ENCODE results near the gene EPB41L2. TPM values are rescaled to one million over a fixed set of nuclear protein-coding genes. Genes with fewer than 3 reads are reported as not detected.
"Not testable (repeated sequence)": the region's sequence is repeated elsewhere in the genome, so short reads cannot be mapped to it uniquely, and the experiment has no call there.

The EPB41L2 gene
- 77.2 TPM for polyA plus RNA-seq (2013, experiment 1 of 2; ENCODE audit: insufficient read length)
- 74.1 TPM for polyA plus RNA-seq (2013, experiment 2 of 2; ENCODE audit: insufficient read length)

DNA sequence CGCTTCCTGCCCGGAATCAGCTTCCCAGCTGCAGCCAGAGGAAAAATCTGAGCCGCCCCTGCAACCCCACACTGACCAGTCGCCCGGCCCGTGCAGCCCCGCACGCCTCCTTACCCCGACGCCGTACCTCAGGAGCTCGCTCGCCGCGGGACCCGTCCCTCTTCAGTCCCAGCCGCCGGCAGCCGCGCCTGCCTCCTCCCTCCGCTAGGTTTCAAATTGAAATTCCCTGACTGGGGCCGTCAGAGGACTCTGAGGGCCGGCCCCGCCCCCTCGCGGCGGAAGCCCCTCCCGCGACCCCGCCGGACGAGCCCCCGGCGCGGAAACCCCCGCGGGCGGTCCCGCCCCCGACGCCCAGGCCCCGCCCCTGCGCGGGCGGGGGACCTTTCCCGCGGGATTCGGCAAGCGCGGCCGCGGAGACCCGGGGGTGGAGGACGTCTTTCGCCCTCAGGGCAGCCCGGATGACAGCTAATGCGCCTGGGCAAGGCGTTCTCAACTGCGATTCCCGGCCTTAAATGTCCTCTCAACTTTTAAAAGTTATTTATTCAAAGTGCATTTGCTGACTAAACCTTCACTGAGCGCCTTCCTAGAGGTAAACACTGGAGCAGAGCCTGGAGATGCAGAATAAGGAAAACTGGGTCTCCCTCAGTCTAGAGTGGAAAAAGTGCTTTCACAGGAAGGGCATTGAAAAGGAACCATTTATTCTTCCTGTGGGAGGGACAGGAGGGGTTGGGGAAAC, at the start of gene EPB41L2:
Gene EPB41L2, minus strand, starts transcription at position 218 of the 736 bp plus-strand sequence. CDS start 106,760 bp downstream, outside the sequence.
- peak; percentile 92 for DNase-seq

- no peak for DNase-seq
Observed at GRCh38 chr6:131112249-131112648, 49.2 kb upstream of the EPB41L2 start.

DNA sequence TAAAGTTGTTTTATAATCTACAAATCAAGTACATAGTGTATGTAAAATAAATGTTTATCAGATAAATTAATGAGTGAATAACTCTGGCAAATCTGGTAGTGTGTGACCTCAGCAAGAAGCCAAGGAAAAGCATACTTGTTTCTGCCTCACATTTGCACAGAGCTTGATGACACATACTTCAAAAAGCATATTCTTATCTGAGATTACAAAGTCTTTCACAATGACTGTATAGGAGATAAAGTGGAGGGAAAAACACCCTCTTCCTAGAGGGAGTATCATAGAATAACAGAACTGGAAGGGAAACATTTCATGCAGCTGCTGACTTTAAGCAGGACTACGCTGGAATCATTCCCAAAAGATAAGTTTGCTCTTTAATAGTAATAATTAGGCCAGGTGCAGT, 44.1 kb upstream of the EPB41L2 start:
- peak; percentile 60 for DNase-seq

- no peak for DNase-seq
Observed at GRCh38 chr6:131103901-131104300, 40.9 kb upstream of the EPB41L2 start.

- DNase-seq = no peak
Observed at GRCh38 chr6:131103296-131103695, 40.3 kb upstream of the EPB41L2 start.

- peak; percentile 30 for DNase-seq
Observed at GRCh38 chr6:131101911-131102680, 39.1 kb upstream of the EPB41L2 start.

GRCh38 chr6:131096786-131097185, 33.7 kb upstream of the EPB41L2 start:
- peak; percentile 41 for DNase-seq

- no peak for DNase-seq
Observed at GRCh38 chr6:131093334-131093733, 30.3 kb upstream of the EPB41L2 start.

GRCh38 chr6:131091944-131092343, 28.9 kb upstream of the EPB41L2 start:
- DNase-seq = not testable (repeated sequence)

- DNase-seq = not testable (repeated sequence)
Observed at GRCh38 chr6:131090339-131090738, 27.3 kb upstream of the EPB41L2 start.

DNA sequence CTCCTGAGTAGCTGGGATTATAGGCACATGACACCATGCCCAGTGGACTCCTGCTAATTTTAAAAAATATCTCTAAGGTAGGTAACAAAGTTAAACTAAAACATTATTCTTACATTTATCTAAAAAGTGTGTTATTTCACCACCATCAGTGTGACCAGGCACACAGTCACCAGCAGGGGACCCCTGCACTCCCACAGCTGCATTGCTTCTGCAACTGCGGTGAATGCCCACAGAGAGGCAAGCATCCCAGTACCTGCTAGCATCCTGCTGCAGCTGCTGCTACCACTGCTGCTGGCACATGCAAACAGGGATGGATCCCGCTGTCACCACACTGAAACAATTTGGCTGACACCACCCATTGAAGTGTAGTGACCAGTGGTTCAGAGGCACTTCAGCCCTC, 21.9 kb upstream of the EPB41L2 start:
- DNase-seq = no peak

DNA sequence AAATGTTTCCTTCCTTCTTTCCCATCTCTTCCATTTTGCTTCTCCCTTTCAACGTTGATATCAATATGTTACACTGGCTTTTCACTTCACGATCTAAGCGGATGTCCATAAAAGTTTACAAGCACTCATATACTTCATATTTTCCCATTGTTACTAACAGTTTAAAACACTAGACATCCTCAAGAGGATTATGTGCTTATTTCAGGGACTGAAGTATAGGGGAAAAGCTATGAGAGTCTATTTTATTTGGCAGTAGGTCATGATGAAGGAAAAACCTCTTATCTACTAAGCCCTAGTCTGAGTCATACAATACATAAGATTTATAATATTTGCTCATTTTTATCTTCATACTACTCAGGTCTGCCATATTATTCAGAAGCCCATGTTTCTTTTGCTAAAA, 20.6 kb upstream of the EPB41L2 start:
- peak; percentile 8 for DNase-seq

DNA sequence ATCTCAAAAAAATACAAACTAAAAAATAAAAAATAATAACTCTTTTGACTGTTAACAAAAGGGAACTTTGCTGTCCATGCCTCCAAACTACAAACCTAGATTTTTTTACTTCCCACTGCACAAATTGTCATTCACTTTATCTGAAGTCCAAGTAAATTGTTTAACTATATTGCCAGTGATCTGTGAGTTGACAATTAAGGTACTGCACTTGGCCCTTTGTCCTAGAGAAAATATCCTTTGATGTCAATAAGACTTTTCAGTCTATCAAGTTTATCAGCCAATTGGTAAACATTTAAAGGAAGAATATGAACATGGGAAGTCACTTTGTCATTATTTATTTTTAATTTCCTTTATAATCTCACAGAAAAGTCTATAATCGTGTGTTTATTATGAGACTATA, 19.3 kb upstream of the EPB41L2 start:
- DNase-seq = no peak

DNA sequence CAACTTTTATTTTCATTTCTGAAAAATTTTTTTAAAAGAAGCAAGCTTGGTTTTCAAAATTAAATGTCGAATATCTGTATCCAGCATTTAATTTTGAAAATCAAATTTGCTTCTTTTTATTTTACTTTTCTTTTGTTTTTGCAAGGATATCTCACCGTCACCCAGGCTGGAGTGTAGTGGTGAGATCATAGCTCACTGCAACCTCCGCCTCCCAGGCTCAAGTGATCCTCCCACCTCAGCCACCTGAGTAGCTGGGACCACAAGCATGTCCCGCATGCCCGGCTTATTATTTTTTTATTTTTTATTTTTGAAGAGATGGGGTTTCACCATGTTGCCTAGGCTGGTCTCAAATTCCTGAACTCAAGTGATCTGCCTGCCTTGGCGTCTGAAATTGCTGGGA, 17.0 kb upstream of the EPB41L2 start:
- DNase-seq = no peak

DNA sequence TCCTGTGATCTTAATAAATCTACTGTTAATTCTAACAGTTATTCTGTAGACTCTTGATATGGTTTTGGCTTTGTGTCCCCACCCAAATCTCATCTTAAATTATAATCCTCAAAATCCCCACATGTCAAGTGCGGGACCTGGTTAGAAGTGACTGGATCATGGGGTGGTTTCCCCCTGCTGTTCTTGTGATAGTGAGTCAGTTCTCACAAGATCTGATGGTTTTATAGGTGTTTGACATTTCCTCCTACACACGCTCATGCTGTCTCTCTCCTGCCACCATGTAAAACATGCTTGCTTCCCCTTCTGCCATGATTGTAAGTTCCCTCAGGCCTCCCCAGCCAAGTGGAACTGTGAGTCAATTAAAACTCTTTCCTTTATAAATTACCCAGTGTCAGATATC, 10.5 kb upstream of the EPB41L2 start:
- no peak for DNase-seq

GRCh38 chr6:131070061-131070460, 7.0 kb upstream of the EPB41L2 start:
- DNase-seq = no peak

GRCh38 chr6:131068165-131068564, 5.1 kb upstream of the EPB41L2 start:
- DNase-seq = no peak

DNA sequence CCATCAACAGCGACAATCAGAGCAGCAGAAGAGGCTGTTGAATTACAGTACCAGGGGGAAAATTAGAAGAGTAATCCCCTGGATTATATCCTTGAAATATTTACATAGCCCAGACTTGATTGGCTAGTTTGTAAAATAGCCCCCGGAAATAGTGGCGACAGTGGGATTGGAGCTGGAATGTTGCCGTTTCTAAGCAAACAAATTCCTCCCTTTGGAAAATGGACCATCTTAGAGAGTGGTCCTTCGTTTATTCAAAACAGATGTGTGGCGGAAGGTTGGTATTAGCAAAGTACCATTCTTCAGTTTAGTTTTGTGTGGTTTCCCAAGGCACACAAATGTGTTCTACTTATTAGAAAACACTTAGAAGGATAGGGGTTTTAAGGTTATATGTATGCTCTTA, 4.5 kb upstream of the EPB41L2 start:
- DNase-seq = peak; percentile 6

- no peak for DNase-seq
Observed at GRCh38 chr6:131065824-131066171, 2.8 kb upstream of the EPB41L2 start.

DNA sequence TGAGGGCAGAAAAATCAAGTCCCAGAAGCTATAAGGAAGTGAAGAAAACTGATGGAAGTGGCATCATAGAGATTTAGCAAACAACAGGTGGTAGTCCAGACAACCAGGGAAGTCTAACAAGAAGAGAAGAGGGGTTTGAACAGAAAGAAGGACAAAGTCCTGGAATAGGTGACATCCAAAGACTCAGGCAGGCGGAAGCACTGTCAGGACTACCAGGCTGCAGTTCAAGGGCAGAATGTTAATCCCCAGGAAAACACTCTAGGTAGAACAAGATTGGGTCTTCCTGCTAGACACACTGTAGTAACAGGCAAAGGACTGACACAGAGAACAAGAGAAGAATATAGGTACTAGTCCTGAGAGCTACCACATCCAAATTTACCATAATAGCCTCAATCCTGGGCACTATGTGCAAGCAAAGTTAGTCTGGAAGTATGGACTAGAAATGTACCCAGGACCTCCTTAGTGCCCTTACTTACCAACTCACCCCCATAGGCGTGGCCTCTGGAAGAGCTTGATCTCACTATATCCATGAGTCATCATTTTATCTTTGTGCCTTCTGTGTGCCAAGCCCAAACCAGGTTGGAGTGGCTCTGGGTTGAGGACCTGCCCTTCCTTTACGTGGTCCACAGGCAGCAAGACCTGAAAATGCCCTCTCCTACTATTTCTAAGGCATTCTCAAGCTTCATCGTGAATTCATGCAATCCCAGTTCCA, 2.2 kb upstream of the EPB41L2 start:
- no peak for DNase-seq

- DNase-seq = no peak
Observed at GRCh38 chr6:131063764-131064272, 773 bp upstream of the EPB41L2 start.

GRCh38 chr6:131062241-131063027, 611 bp downstream of the EPB41L2 start:
- peak; percentile 12 for DNase-seq

Measured in fibroblast of skin of abdomen (primary cell).